Measurements from ENCODE around the gene TAB3.

GRCh38 chrX:30858098-30858497, 31.0 kb downstream of the TAB3 start:
- TF ChIP-seq ZFP30 (CRISPR knock-in tag; IDR thresholded peaks at IDR 0.05) (no peak), ARNTL (CRISPR knock-in tag; IDR thresholded peaks at IDR 0.05; ENCODE audit: borderline replicate concordance, low read depth) (no peak), CSDC2 (CRISPR knock-in tag; IDR thresholded peaks at IDR 0.05) (no peak), TOX (CRISPR knock-in tag; IDR thresholded peaks at IDR 0.05; ENCODE audit: borderline replicate concordance) (no peak)

Data from SK-N-SH treated with all-trans-retinoic acid at 6 μM for 48 hours (cell line).